HepG2 (cell line): ENCODE results near the gene RPL31. TPM values are rescaled to one million over a fixed set of nuclear protein-coding genes. Genes with fewer than 3 reads are reported as not detected.

ENCODE experiments used
- CEBPG ChIP-seq: IDR thresholded peaks from 2 replicates; pipeline ENCODE4 v1.6.1; 2016
- CHCHD3 ChIP-seq: sonication (generic); formaldehyde crosslinking; IDR thresholded peaks from 2 replicates; pipeline ENCODE4 v1.8.0; 2022; ENCODE audit warnings: mild to moderate bottlenecking, missing genetic modification reagents, moderate library complexity
- FOXJ3 ChIP-seq: sonication (generic); formaldehyde crosslinking; IDR thresholded peaks from 2 replicates; pipeline ENCODE4 v1.4.0; 2020; ENCODE audit warnings: missing genetic modification reagents, mild to moderate bottlenecking, borderline replicate concordance
- ISL2 ChIP-seq: sonication (generic); formaldehyde crosslinking; IDR thresholded peaks from 2 replicates; pipeline ENCODE4 v1.5.0; 2020; ENCODE audit warnings: missing genetic modification reagents
- JUNB ChIP-seq: sonication (generic); formaldehyde crosslinking; IDR thresholded peaks from 2 replicates; pipeline ENCODE4 v1.8.0; 2022; ENCODE audit warnings: missing genetic modification reagents, mild to moderate bottlenecking, borderline replicate concordance
- KDM4B ChIP-seq: sonication (generic); formaldehyde crosslinking; IDR thresholded peaks from 2 replicates; pipeline ENCODE4 v1.4.0; 2020; ENCODE audit warnings: missing genetic modification reagents
- MTA3 ChIP-seq: sonication (generic); formaldehyde crosslinking; IDR thresholded peaks from 2 replicates; pipeline ENCODE4 v1.4.0; 2020; ENCODE audit warnings: missing genetic modification reagents
- PCBP1 ChIP-seq: fragments of 200-400 bp; formaldehyde crosslinking; IDR thresholded peaks from 2 replicates; pipeline ENCODE4 v1.6.1; 2017; ENCODE audit warnings: mild to moderate bottlenecking, low read depth, low read length, borderline replicate concordance
- REL ChIP-seq: sonication (generic); formaldehyde crosslinking; conservative IDR thresholded peaks from 2 replicates; pipeline ENCODE4 v1.8.0; 2022; ENCODE audit warnings: mild to moderate bottlenecking, missing genetic modification reagents, moderate library complexity
- SP2 ChIP-seq: sonication (generic); formaldehyde crosslinking; IDR thresholded peaks from 2 replicates; pipeline ENCODE4 v1.5.1; 2020; ENCODE audit warnings: mild to moderate bottlenecking, missing genetic modification reagents
- THAP11 ChIP-seq: IDR thresholded peaks from 2 replicates; pipeline ENCODE4 v1.6.1; 2016; ENCODE audit warnings: missing biosample characterization, missing genetic modification reagents
- YEATS2 ChIP-seq: sonication (generic); formaldehyde crosslinking; IDR thresholded peaks from 2 replicates; pipeline ENCODE4 v1.4.0; 2020; ENCODE audit warnings: missing genetic modification reagents, borderline replicate concordance
- ZFP36 ChIP-seq: fragments of 150-350 bp; IDR thresholded peaks from 2 replicates; pipeline ENCODE4 v1.6.1; 2018; ENCODE audit warnings: borderline replicate concordance, low read length, low read depth; ENCODE audit not compliant: partially characterized antibody
- ZNF367 ChIP-seq: sonication (generic); formaldehyde crosslinking; IDR thresholded peaks from 2 replicates; pipeline ENCODE4 v1.4.0; 2020; ENCODE audit warnings: missing genetic modification reagents, borderline replicate concordance
- ZNF746 ChIP-seq: sonication (generic); formaldehyde crosslinking; IDR thresholded peaks from 2 replicates; pipeline ENCODE4 v1.8.0; 2022; ENCODE audit warnings: mild to moderate bottlenecking, missing genetic modification reagents
- polyA plus RNA-seq, 8 experiments: library from polyadenylated mRNA; depleted of rRNA in 3 of 8; stranded (reverse) in 7 of 8; unstranded in 1 of 8; fragments of >200 nt; fragmentation: Illumina TruSeq in 4 of 8; extraction: Trizol in 4 of 8; gene quantifications; 2 replicates each; pipeline versions ENCODE4 v1.2.1 to v1.2.3, GENCODE V29; 2011 to 2016; ENCODE audit warnings: low read depth in 4 of 8, missing spikeins in 1 of 8, mixed read lengths in 1 of 8; ENCODE audit not compliant: insufficient read depth in 1 of 8
- total RNA-seq, 5 experiments: library from RNA; depleted of rRNA; stranded (reverse); fragments of >200 nt; fragmentation: Illumina TruSeq; extraction: Trizol; gene quantifications; 2 replicates each; pipeline ENCODE4 v1.2.3, GENCODE V29; 2016; ENCODE audit warnings: low read depth in 1 of 5
- TF ChIP-seq, protein P1 (sequence below): sonication (generic); formaldehyde crosslinking; IDR thresholded peaks from 2 replicates; pipeline ENCODE4 v1.4.0; 2020; ENCODE audit warnings: missing genetic modification reagents, borderline replicate concordance
- TF ChIP-seq, protein P2 (sequence below): sonication (generic); formaldehyde crosslinking; conservative IDR thresholded peaks from 2 replicates; pipeline ENCODE4 v1.5.0; 2020; ENCODE audit warnings: missing genetic modification reagents
- TF ChIP-seq, protein P3 (sequence below): sonication (generic); formaldehyde crosslinking; IDR thresholded peaks from 2 replicates; pipeline ENCODE4 v1.4.0; 2020; ENCODE audit warnings: mild to moderate bottlenecking, missing genetic modification reagents
- TF ChIP-seq, protein P4 (sequence below): sonication (generic); formaldehyde crosslinking; IDR thresholded peaks from 2 replicates; pipeline ENCODE4 v1.4.0; 2020; ENCODE audit warnings: mild to moderate bottlenecking, missing genetic modification reagents

Gene RPL31
- total and polyA plus RNA-seq, 2 of the 13 experiments (the other 11 are each of a cell fraction or from before 2014, with no cell fraction given): 3,331 to 3,582 TPM

DNA sequence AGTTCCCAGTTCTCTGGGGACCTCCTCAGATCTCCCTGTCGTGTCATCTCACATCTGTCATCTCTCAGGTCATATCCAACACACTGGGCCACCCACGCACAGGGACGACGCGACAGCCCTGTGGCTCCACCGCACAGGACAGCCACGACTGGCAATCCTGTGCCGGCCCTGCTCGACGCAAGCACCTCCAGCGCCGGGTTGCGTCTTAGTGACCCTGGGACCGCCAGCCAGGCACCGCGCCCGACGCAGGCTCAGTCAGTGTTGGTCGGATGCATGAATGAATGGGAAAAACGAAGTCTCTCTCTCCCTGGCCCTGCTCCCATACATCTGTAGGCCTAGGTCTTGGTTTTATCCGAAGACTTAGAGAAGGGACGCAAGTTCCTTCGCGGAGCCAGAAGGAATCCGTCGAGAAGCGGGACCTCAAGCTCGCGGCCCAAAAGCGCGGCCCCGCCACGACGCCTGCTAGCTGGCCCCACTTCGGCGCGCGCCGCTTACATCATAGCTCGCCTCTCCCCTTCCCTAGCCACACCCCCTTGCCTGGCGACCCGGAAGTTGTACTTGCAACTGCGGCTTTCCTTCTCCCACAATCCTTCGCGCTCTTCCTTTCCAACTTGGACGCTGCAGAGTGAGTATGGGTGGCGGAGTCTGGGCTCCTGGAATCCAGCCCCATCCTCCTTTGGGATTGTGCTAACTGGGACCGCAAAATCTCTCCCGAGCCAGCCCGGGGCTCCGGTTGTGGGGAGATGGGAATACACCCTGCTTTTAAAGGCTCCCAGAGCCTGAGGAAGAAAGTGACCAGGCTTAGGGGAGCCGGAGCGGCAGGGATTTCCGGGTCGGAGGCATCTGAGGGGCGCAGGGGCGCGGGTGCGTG, at the start of gene RPL31 (continued):
- TF ChIP-seq, protein P1, sequence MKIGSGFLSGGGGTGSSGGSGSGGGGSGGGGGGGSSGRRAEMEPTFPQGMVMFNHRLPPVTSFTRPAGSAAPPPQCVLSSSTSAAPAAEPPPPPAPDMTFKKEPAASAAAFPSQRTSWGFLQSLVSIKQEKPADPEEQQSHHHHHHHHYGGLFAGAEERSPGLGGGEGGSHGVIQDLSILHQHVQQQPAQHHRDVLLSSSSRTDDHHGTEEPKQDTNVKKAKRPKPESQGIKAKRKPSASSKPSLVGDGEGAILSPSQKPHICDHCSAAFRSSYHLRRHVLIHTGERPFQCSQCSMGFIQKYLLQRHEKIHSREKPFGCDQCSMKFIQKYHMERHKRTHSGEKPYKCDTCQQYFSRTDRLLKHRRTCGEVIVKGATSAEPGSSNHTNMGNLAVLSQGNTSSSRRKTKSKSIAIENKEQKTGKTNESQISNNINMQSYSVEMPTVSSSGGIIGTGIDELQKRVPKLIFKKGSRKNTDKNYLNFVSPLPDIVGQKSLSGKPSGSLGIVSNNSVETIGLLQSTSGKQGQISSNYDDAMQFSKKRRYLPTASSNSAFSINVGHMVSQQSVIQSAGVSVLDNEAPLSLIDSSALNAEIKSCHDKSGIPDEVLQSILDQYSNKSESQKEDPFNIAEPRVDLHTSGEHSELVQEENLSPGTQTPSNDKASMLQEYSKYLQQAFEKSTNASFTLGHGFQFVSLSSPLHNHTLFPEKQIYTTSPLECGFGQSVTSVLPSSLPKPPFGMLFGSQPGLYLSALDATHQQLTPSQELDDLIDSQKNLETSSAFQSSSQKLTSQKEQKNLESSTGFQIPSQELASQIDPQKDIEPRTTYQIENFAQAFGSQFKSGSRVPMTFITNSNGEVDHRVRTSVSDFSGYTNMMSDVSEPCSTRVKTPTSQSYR (CRISPR knock-in tag): peak; percentile 57; the same call in 1 of the 2 replicates
- TF ChIP-seq ZNF746 (CRISPR knock-in tag) (peak; percentile 94), KDM4B (CRISPR knock-in tag) (peak; percentile 99), CEBPG (CRISPR knock-in tag) (peak; percentile 95), ZFP36 (no peak), MTA3 (CRISPR knock-in tag) (0 out of 2 replicates have a peak, but pooled peaks have one; percentile 54), JUNB (CRISPR knock-in tag) (peak; percentile 81), YEATS2 (peak; percentile 100), FOXJ3 (CRISPR knock-in tag) (peak; percentile 50; the same call in 1 of the 2 replicates), ISL2 (CRISPR knock-in tag) (peak; percentile 83), ZNF367 (CRISPR knock-in tag) (peak; percentile 62; the same call in 1 of the 2 replicates), CHCHD3 (CRISPR knock-in tag) (peak; percentile 99), REL (CRISPR knock-in tag) (peak; percentile 91; the same call in 1 of the 2 replicates), THAP11 (CRISPR knock-in tag) (peak; percentile 96), PCBP1 (peak; percentile 81; the same call in 1 of the 2 replicates), SP2 (CRISPR knock-in tag) (peak; percentile 64; the same call in 1 of the 2 replicates)
- TF ChIP-seq, protein P2, sequence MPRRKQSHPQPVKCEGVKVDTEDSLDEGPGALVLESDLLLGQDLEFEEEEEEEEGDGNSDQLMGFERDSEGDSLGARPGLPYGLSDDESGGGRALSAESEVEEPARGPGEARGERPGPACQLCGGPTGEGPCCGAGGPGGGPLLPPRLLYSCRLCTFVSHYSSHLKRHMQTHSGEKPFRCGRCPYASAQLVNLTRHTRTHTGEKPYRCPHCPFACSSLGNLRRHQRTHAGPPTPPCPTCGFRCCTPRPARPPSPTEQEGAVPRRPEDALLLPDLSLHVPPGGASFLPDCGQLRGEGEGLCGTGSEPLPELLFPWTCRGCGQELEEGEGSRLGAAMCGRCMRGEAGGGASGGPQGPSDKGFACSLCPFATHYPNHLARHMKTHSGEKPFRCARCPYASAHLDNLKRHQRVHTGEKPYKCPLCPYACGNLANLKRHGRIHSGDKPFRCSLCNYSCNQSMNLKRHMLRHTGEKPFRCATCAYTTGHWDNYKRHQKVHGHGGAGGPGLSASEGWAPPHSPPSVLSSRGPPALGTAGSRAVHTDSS (CRISPR knock-in tag): no peak
- TF ChIP-seq, protein P3, sequence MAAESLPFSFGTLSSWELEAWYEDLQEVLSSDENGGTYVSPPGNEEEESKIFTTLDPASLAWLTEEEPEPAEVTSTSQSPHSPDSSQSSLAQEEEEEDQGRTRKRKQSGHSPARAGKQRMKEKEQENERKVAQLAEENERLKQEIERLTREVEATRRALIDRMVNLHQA (CRISPR knock-in tag): peak; percentile 94; the same call in 1 of the 2 replicates
- TF ChIP-seq, protein P4, sequence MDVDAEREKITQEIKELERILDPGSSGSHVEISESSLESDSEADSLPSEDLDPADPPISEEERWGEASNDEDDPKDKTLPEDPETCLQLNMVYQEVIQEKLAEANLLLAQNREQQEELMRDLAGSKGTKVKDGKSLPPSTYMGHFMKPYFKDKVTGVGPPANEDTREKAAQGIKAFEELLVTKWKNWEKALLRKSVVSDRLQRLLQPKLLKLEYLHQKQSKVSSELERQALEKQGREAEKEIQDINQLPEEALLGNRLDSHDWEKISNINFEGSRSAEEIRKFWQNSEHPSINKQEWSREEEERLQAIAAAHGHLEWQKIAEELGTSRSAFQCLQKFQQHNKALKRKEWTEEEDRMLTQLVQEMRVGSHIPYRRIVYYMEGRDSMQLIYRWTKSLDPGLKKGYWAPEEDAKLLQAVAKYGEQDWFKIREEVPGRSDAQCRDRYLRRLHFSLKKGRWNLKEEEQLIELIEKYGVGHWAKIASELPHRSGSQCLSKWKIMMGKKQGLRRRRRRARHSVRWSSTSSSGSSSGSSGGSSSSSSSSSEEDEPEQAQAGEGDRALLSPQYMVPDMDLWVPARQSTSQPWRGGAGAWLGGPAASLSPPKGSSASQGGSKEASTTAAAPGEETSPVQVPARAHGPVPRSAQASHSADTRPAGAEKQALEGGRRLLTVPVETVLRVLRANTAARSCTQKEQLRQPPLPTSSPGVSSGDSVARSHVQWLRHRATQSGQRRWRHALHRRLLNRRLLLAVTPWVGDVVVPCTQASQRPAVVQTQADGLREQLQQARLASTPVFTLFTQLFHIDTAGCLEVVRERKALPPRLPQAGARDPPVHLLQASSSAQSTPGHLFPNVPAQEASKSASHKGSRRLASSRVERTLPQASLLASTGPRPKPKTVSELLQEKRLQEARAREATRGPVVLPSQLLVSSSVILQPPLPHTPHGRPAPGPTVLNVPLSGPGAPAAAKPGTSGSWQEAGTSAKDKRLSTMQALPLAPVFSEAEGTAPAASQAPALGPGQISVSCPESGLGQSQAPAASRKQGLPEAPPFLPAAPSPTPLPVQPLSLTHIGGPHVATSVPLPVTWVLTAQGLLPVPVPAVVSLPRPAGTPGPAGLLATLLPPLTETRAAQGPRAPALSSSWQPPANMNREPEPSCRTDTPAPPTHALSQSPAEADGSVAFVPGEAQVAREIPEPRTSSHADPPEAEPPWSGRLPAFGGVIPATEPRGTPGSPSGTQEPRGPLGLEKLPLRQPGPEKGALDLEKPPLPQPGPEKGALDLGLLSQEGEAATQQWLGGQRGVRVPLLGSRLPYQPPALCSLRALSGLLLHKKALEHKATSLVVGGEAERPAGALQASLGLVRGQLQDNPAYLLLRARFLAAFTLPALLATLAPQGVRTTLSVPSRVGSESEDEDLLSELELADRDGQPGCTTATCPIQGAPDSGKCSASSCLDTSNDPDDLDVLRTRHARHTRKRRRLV (CRISPR knock-in tag): peak; percentile 91
